ENCODE measurements around the gene FAM25G.

FAM25G gene

GRCh38 chr10:47449102-47449978 lies 42.2 kb downstream of the FAM25G start:
- no peak for DNase-seq (ENCODE audit: low read depth in 2 of 2)

- DNase-seq (ENCODE audit: low read depth in 2 of 2), result no peak
These were observed 43.8 kb downstream of the FAM25G start for GRCh38 chr10:47447705-47448104.

GRCh38 chr10:47447209-47447608 lies 44.3 kb downstream of the FAM25G start:
- DNase-seq (ENCODE audit: low read depth in 2 of 2), result no peak

GRCh38 chr10:47445720-47446119 lies 45.8 kb downstream of the FAM25G start:
- DNase-seq (ENCODE audit: low read depth in 2 of 2), result no peak

GRCh38 chr10:47444047-47444446 lies 47.5 kb downstream of the FAM25G start:
- DNase-seq (ENCODE audit: low read depth in 2 of 2), result no peak

- DNase-seq (ENCODE audit: low read depth in 2 of 2), result no peak
These were observed 48.4 kb downstream of the FAM25G start for GRCh38 chr10:47443145-47443544.

- DNase-seq (ENCODE audit: low read depth in 2 of 2), result no peak
These were observed 49.1 kb downstream of the FAM25G start for GRCh38 chr10:47442351-47442750.

- DNase-seq (ENCODE audit: low read depth in 2 of 2), result no peak
These were observed 49.6 kb downstream of the FAM25G start for GRCh38 chr10:47441938-47442337.

- no peak for DNase-seq (ENCODE audit: low read depth in 2 of 2)
These were observed 51.3 kb downstream of the FAM25G start for GRCh38 chr10:47440207-47440606.

- no peak for DNase-seq (ENCODE audit: low read depth in 2 of 2)
These were observed 52.5 kb downstream of the FAM25G start for GRCh38 chr10:47438857-47439474.
